HL-60 (cell line): ENCODE measurements around the gene MAP3K8.

Experiments used
- POLR2AphosphoS5 ChIP-seq: IDR thresholded peaks from 2 replicates; pipeline ENCODE4 v1.6.1; 2012; ENCODE audit warnings: low read depth
- TF ChIP-seq, protein P1 (sequence below): IDR thresholded peaks from one replicate; pipeline ENCODE4 v1.5.1; 2011; ENCODE audit warnings: low read length, control low read depth, inconsistent platforms; ENCODE audit not compliant: insufficient read depth

DNA sequence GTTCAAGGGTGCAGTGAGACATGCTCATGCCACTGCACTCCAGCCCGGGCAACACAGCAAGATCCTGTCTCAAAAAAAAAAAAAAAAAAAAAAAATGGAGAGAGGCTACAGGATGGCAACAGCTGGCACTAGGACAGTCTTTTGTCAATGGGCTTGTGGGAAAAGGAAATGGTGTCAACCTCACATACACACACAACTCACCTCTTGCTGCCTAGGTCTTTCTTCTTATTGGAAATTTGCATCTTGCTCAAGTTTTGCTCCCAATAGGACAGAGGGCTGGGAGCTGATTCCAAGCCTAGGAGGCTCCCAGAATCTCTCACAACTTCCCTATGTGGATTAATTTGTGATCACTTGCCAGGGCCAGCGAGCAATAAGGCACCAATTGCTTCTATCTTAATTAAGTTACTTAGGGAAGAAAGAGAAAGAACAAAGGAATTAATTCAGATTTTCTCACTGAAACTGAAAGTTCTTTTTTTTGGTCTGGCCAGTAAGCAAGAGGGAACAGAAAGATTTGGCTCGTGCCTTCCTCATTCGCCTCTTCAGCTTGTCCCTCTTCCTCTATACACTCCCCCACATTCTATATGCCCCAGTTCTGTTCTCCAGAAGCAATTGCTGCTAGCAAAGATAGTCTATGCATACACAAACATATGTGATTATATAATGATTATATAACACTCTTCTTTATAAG is 33.8 kb downstream of the MAP3K8 start:
- TF ChIP-seq, protein P1, sequence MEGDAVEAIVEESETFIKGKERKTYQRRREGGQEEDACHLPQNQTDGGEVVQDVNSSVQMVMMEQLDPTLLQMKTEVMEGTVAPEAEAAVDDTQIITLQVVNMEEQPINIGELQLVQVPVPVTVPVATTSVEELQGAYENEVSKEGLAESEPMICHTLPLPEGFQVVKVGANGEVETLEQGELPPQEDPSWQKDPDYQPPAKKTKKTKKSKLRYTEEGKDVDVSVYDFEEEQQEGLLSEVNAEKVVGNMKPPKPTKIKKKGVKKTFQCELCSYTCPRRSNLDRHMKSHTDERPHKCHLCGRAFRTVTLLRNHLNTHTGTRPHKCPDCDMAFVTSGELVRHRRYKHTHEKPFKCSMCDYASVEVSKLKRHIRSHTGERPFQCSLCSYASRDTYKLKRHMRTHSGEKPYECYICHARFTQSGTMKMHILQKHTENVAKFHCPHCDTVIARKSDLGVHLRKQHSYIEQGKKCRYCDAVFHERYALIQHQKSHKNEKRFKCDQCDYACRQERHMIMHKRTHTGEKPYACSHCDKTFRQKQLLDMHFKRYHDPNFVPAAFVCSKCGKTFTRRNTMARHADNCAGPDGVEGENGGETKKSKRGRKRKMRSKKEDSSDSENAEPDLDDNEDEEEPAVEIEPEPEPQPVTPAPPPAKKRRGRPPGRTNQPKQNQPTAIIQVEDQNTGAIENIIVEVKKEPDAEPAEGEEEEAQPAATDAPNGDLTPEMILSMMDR, result no peak
- no peak for TF ChIP-seq POLR2AphosphoS5
